Stimulated activated CD8-positive, alpha-beta memory T cell treated with anti-CD3 and anti-CD28 coated beads, Interleukin-4, amount 100 ng/mL, for 4 hours (primary cell): ENCODE measurements around the gene HRH3.

Experiments
- DNase-seq, 2 donors: peaks; one replicate each; pipeline ENCODE4 v3.0.0-alpha.2; 2020; ENCODE audit warnings: low read depth in 2 of 2, low spot score in 1 of 2

Gene HRH3

GRCh38 chr20:62216636-62217566 is 3.2 kb downstream of the HRH3 start:
- no peak for DNase-seq

DNA sequence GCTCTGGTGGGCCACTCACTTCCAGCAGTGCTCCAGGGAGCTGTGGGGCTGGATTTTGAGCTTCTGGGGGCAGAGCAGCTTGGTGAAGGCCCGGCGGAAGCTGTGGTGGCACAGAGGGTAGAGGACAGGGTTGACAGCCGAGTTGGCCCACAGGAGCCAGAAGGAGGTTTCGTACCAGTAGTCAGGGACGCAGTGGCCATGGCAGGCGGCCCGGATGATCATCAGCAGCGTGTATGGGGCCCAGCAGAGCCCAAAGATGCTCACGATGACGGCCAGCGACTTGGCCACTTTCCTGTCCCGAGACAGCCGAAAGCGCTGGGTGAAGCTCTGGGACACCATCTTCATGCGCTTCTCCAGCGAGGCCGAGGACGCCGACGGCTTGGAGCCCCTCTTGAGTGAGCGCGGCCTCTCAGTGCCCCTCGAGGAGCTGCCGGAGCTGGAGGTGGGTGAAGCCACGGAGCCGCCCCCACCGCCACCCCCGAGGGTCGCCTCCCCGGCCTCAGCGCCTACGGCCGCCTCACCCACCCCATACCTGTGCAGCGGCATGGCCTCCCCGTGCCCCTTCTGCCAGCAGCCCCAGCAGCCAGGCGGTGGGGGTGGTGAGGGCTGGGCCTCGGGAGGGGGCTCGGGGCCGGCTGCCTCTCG is 4.0 kb downstream of the HRH3 start:
- DNase-seq, result no peak

GRCh38 chr20:62215020-62215990 is 4.8 kb downstream of the HRH3 start:
- no peak for DNase-seq

DNA sequence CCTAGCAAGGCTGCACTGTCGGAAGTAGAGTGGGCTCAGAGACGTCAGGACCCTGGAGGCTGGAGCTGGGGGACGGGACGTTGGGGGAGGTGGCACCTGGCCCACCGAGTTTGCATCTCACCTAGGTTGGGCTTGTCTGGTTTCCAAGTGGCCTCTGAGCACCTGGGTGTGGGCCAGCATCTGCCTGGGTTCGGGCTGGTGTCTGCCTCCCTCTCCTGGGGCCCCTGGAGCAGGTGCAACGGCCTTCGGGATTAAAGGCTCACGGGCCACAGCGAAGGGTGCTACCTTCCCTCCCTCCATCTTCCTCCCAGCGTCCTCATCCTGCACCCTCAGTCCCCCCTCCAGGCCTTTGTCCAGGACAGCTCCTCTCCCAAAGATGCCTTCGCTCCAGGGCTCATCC is 6.0 kb downstream of the HRH3 start:
- no peak for DNase-seq

DNA sequence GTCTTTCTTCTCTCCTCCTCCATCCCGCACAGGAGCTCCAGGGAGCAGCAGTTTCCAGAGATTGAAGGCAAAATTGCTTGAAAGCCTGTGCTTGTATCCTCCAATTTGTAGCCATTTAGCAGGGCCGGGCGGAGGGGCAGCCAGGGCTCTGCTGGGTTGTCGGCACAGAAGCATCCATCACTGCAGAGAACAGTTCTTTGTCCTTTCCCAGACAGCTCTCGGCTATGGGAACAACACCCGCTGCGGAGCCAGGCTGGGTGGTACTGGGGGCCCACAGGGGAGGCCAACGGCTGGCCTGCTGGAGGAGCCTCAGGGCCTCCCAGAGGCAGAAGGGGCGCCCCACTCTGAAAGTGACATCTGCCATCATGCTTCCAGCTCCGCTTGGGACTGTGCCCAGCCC is 7.8 kb downstream of the HRH3 start:
- no peak for DNase-seq

DNA sequence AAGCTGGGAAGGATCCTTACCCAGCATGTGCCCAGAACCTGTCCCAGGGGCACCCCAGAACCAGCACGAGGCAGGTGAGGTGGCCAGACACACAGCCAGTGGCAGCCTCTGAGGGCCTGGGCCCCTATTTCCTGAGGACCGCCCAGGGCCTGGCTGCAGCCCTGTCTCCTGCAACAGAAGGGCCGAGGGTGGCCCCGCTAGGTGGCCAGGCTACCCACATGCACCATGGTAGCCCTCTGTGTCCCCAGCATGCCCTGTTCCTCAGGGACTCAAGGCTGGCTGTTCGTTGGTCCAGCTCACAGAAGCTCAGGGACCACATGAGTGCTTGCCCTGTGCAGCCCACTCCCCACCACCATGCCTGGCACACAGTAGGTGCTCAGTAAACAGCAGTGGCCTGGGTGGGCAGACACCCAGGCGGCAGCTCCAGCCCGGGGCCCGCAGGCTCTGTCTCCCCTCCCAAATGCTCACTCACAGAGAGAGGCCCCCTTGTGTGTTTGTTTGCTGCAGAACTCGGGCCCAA is 8.2 kb downstream of the HRH3 start:
- no peak for DNase-seq

DNA sequence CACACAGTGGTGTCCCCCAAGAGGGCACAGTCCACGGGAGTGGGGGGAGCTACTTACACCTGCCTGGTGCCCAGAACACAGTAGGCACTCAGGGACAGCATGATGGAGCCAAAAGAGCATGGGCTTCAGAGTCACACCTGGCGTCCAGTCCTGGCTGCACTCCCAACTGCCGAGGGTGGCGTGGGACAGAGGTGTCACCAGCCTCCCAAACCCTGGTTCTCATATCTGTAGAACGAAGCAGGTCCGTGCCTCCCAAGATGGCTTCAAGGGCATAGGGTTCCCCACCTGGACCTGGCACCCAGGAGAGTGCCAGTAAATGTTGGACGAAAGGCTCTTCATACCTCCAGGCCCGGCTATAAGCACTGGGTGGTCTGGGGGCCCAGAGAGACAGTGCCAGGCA is 8.9 kb downstream of the HRH3 start:
- DNase-seq, result no peak

DNA sequence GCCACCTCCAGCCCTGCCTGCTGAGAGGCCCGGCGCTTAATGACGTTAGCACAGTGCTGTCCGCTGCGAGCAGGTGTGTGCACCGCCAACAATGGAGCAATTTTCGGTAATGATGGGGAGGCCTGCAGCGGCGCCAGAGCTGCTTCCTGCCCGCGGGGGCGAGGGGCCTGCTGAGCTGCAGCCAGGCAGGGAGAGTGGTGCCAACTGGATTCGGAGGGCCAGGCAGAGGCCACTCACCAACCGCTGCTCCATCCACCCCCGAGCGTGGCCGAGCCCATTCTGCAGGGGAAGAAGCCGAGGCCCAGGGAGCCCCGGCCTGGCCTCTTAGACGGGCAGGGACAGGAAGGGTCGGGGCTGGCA is 9.6 kb downstream of the HRH3 start:
- DNase-seq, result no peak

DNA sequence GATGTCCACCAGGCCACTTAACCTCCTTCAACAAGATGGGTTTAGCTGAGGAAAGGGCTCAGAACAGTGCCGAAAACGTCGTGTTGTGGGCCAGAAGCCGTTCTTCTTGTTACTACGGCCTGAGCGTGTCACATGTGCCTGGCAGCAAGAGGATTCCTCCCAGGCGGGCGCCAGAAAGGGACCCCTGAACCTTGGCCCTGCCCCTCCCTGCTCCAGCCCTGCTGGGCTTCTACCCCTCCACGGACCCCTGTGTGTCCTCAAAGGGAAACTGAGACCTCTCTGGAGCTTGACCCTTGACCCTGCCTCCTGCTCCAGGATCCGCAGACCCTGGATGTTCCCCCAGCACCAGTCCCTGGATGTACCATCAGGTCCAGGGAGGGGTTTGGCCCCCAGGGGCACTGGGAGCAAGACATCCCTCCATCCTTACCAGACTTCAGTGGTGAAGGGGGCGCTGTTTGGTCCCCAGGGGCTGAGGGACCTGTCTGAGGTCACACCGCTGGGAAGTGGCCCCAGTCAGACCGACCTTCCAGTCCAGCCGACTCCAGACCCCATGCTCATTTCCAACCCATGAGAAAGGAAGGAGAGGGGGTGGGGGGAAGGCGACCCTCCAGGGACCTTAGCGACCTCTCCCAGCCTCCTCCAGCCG is 10.1 kb downstream of the HRH3 start:
- no peak for DNase-seq

DNA sequence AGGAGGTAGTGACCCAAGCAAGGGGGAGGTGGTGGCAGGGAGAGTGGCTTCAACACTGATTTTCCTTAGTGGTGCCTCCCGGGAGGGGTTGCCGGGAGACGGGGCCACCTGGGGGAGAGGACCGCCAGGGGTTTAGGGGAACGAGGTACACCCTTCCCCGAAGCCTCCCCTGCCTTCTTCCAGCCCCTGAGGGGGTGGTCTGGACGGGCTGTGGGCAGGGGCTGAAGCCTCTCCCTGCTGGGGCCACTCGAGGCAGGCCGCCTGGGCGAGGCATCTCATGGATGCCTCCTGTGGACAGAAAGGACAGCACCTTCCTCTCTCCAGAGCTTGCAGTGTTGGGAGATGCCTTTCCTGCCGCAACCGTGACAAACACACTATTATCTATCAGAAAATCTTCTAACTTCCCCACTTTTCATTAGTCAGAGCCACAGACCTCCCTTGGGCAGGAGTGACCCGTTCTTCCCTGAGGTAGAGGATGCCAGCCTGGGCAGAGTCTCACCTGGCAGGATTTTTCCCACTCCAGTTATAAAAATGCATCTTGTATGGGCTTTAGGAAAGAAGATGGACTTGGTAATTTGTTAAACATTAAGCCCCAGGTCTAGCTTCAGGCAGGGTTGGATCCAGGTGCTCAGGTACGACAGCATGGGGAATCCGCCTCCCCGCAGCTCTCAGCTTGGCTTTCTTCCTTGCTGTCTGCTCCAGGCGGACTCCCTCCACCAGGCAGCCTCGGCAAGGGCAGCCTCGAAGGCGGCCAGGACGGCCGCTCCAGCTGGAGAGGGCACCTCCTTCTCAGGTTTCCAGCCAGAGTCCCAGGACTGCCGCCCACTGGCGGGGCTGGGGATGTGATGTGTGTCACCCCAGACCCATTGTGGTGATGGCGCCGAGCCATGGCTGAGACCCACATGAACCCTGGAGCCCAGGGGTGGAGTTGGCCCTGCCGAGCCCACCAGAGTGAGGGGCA is 11.0 kb downstream of the HRH3 start:
- no peak for DNase-seq

DNA sequence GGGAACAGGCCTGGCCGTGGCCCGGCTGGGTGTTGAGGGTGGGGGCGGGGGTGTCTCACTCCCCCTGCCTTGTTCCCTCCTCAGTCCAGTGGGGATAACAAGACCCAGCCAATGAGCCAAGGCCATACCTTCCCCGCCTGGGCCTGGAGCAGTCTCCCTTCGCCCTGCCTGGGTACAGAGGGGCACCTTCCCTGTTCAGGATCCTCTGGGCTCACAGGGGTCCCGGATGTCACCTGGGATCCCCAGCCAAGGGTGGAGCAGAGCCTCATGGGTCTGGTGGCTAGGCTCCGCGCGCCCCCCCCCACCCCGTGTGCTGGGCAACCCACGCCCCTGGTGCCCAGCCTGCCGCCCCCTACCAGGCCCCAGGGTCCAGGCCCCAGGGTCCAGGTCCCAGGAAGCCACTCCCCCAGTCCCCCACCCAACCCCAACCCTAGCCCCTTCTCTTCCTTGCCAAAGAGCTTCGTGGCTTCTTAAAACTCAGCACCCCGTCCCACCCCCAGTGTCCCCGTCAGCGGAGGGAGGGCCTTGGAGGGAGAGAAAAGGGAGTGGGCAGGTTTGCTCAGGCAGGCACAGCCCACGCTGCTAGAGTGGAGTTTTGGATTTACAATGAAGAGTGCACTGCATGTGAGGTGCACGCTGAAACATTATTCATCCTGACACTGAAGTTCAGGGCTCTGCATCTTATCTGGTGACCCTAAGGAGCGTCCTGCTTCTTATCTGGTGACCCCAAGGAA is 11.8 kb downstream of the HRH3 start:
- DNase-seq, result no peak

DNA sequence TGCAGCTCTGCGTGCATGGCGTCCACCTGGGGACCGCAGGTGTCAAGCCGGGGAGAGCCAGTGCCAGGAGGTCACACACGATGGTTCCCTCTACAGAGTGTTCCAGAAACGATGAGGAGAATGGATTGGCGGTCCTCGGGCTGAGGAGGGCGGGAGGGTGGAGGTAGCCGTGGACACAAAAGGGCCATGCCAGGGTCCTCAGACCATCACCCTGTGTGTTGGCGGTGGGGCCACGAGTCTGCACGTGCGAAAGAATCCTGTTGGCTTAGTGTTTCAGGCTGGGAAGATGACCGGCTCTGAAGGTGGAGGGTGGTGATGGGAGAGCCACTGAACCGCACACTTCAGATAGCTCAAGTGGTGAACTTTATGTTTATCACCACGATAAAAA is 13.7 kb downstream of the HRH3 start:
- DNase-seq, result no peak

DNA sequence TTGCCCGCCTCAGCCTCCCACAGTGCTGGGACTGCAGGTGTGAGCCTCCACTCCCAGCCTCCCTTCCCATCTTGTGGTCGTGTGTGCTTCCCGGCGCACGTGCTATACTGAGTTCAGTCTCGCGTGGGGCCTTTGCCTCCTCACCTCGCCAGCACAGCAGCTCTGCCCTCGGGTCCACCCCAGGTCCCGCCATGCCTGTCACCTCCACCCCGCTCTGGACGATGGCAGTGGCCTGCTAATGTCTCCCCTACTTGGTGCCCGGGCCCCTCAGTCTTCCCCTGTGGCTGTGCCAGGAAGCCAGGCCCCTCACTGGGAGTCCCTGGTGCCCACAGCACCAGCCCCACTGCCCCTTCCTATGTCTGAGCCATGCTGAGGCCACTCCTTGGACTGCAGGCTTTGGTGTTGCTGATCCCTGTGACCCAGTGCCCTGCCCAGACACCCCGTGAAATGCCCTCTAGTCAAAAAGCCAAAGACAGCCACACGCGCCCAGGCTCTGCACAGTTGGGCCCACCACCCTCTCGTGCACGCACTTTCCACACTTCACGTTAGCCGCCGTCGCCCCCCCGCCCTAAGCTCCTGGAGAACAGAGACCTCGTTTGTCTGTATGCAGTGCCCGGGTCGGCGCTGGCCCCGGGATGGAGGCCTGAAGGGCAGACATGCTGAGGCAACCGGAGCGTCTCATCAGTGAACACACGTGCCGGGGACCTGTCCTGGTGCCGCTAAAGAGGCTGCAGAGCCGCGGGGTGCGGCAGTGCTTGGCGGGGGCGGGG is 14.3 kb downstream of the HRH3 start:
- no peak for DNase-seq

- no peak for DNase-seq
Measured at GRCh38 chr20:62203378-62204030, 16.6 kb downstream of the HRH3 start.

GRCh38 chr20:62202676-62203377 is 17.3 kb downstream of the HRH3 start:
- no peak for DNase-seq

DNA sequence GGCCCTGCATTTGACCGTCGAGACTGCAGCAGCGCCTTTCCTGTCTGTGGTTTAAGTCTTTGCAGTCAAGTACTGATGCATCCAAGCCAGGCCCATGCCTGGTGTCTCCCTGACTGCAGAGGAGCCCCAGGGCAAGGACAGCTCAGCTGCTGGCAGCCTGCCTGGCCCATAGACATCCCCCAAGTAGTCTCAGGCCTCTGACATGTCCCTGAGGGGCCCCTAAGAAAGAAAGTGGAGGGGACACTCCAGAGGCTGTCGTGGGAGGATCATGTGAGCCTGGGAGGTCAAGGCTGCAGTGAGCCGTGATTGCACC is 18.0 kb downstream of the HRH3 start:
- DNase-seq, result no peak
